CD14-positive monocyte (primary cell): ENCODE results near the gene RABL2A. TPM values are rescaled to one million over a fixed set of nuclear protein-coding genes. Genes with fewer than 3 reads are reported as not detected.

Experiments used
- DNase-seq, 3 donors: peaks; one replicate each; pipeline ENCODE4 v3.0.0-alpha.2; 2011 to 2022
- H2AFZ ChIP-seq: 2 replicates; pipeline ENCODE4 v1.6.0; 2012; ENCODE audit warnings: mild to moderate bottlenecking, low read depth, low read length, inconsistent platforms; ENCODE audit not compliant: insufficient read depth, poor library complexity, severe bottlenecking
- H3K27ac ChIP-seq, 2 donors: 1 replicate in 1 of 2; 2 replicates in 1 of 2; pipeline ENCODE4 v1.5.1; 2012 to 2013; ENCODE audit warnings: low read length in 2 of 2, control low read depth in 1 of 2, inconsistent platforms in 1 of 2, low read depth in 1 of 2, mild to moderate bottlenecking in 1 of 2
- H3K27me3 ChIP-seq, 2 donors: one replicate each; pipeline versions ENCODE4 v1.6.0 to v1.6.1; 2011 to 2013; ENCODE audit warnings: low read length in 2 of 2; ENCODE audit not compliant: control insufficient read depth in 2 of 2, insufficient read depth in 2 of 2
- H3K36me3 ChIP-seq, 2 donors: replicated peaks in 1 of 2; 1 replicate in 1 of 2; 2 replicates in 1 of 2; pipeline versions ENCODE4 v1.5.1 to v1.6.1; 2012 to 2013; ENCODE audit warnings: low read length in 2 of 2, control low read depth in 1 of 2, inconsistent platforms in 1 of 2, mild to moderate bottlenecking in 1 of 2; ENCODE audit not compliant: insufficient read depth in 2 of 2, control insufficient read depth in 1 of 2
- H3K4me1 ChIP-seq, 2 donors: 1 replicate in 1 of 2; 2 replicates in 1 of 2; pipeline versions ENCODE4 v1.5.1 to v1.6.1; 2012 to 2013; ENCODE audit warnings: low read length in 2 of 2, control low read depth in 1 of 2, inconsistent platforms in 1 of 2, mild to moderate bottlenecking in 1 of 2, moderate library complexity in 1 of 2; ENCODE audit not compliant: insufficient read depth in 2 of 2, control insufficient read depth in 1 of 2
- H3K4me2 ChIP-seq: replicated peaks from 2 replicates; pipeline ENCODE3; 2012; ENCODE audit warnings: low read length, moderate library complexity, mild to moderate bottlenecking; ENCODE audit not compliant: poor library complexity, severe bottlenecking; ENCODE audit errors: extremely low read depth
- H3K4me3 ChIP-seq, 3 experiments: fragments of 200-600 bp in 1 of 3; sonication (generic) in 1 of 3; replicated peaks in 1 of 3; 1 replicate in 2 of 3; 2 replicates in 1 of 3; pipeline ENCODE4 v1.5.1; 2011 to 2013; ENCODE audit warnings: low read length in 3 of 3, mild to moderate bottlenecking in 3 of 3, control low read depth in 2 of 3, low read depth in 2 of 3, inconsistent platforms in 1 of 3, moderate library complexity in 1 of 3
- H3K79me2 ChIP-seq: 2 replicates; pipeline ENCODE4 v1.6.0; 2012; ENCODE audit warnings: mild to moderate bottlenecking, control low read depth, inconsistent platforms, low read length, moderate library complexity; ENCODE audit not compliant: insufficient read depth
- H3K9ac ChIP-seq: 2 replicates; pipeline ENCODE4 v1.6.0; 2017; ENCODE audit warnings: low read length, mild to moderate bottlenecking; ENCODE audit not compliant: insufficient read depth, poor library complexity, severe bottlenecking
- H3K9me3 ChIP-seq, 2 donors: replicated peaks in 1 of 2; 1 replicate in 1 of 2; 2 replicates in 1 of 2; pipeline versions ENCODE4 v1.5.1 to v1.6.1; 2012 to 2013; ENCODE audit warnings: low read length in 2 of 2, control low read depth in 1 of 2; ENCODE audit not compliant: control insufficient read depth in 1 of 2, insufficient read depth in 1 of 2
- H4K20me1 ChIP-seq: 2 replicates; pipeline ENCODE4 v1.6.0; 2012; ENCODE audit warnings: mild to moderate bottlenecking, low read length, control low read depth, moderate library complexity; ENCODE audit not compliant: insufficient read depth
- H3K27ac Mint-ChIP-seq, 7 donors: one replicate each; pipeline ENCODE4 v1.8.0; 2020; ENCODE audit warnings: mild to moderate bottlenecking in 7 of 7, mixed read lengths in 7 of 7, moderate library complexity in 6 of 7, inconsistent platforms in 2 of 7
- H3K27me3 Mint-ChIP-seq, 3 donors: one replicate each; pipeline ENCODE4 v1.8.0; 2021 to 2022; ENCODE audit warnings: low read depth in 3 of 3, mild to moderate bottlenecking in 3 of 3, mixed read lengths in 3 of 3, moderate library complexity in 3 of 3, inconsistent platforms in 1 of 3
- H3K36me3 Mint-ChIP-seq, 2 donors: one replicate each; pipeline ENCODE4 v1.8.0; 2020; ENCODE audit warnings: mixed read lengths in 2 of 2, inconsistent platforms in 1 of 2, mild to moderate bottlenecking in 1 of 2
- H3K4me1 Mint-ChIP-seq: one replicate; pipeline ENCODE4 v1.8.0; 2020; ENCODE audit warnings: mild to moderate bottlenecking, mixed read lengths
- H3K4me3 Mint-ChIP-seq, 2 donors: one replicate each; pipeline ENCODE4 v1.8.0; 2020; ENCODE audit warnings: mild to moderate bottlenecking in 2 of 2, mixed read lengths in 2 of 2, moderate library complexity in 1 of 2
- H3K9me3 Mint-ChIP-seq, 7 donors: one replicate each; pipeline ENCODE4 v1.8.0; 2020 to 2022; ENCODE audit warnings: mixed read lengths in 7 of 7, mild to moderate bottlenecking in 6 of 7, moderate library complexity in 6 of 7, inconsistent platforms in 2 of 7
- CTCF ChIP-seq: fragments of 200-600 bp; IDR thresholded peaks from one replicate; pipeline ENCODE4 v1.8.0; 2022; ENCODE audit warnings: antibody characterized with exemption, mild to moderate bottlenecking
- WGBS: methylation state at CpG from one replicate; pipeline ENCODE4 v1.1.5; 2013; ENCODE audit warnings: missing lambda C conversion rate; ENCODE audit not compliant: insufficient coverage; 5-methylcytosine and 5-hydroxymethylcytosine counted together
- intact Hi-C, 2 donors: fragments of 100-400 bp; cut with micrococcal nuclease; formaldehyde crosslinking; loops; one replicate each; pipeline versions ENCODE4 v1.15.0 to v1.15.1; 2023
- polyA plus RNA-seq, 3 donors: library from polyadenylated mRNA; depleted of rRNA in 1 of 3; unstranded in 2 of 3; stranded (reverse) in 1 of 3; fragments of 300-500 nt in 2 of 3; fragments of >200 nt in 1 of 3; fragmentation: Illumina TruSeq in 2 of 3; gene quantifications; 1 replicate in 2 of 3; 2 replicates in 1 of 3; pipeline ENCODE4 v1.2.3, GENCODE V29; 2012 to 2021

Gene RABL2A
- polyA plus RNA-seq, 3 donors = 4.3 to 15.6 (median 5.1) TPM

- H3K9ac ChIP-seq = no peak overlapping the region
- 100% methylated on average over 1 of the region's 4 CpGs for WGBS
- no peaks in the 10 kb centered on the region for H3K79me2 ChIP-seq
- H3K36me3 ChIP-seq = no peaks in the 10 kb centered on the region
- H3K9me3 ChIP-seq = no peaks in the 10 kb centered on the region
- peaks cover 0 to 1% (median 0%) of the 10 kb centered on the region in 3 donors for H3K27me3 Mint-ChIP-seq
- H3K4me3 Mint-ChIP-seq = no peak overlapping the region
- intact Hi-C loops = no loop called here
- H4K20me1 ChIP-seq = no peaks in the 10 kb centered on the region
- H3K27me3 ChIP-seq = no peaks in the 10 kb centered on the region
- H3K4me2 ChIP-seq = no peak overlapping the region
- H3K27ac Mint-ChIP-seq = no peak overlapping the region
- DNase-seq = no peak
- no peaks in the 10 kb centered on the region for H3K36me3 Mint-ChIP-seq
- no peak for TF ChIP-seq CTCF
- no peak overlapping the region for H3K4me3 ChIP-seq
- H3K4me1 Mint-ChIP-seq = peaks cover 8% of the 10 kb centered on the region
- no peaks in the 10 kb centered on the region for H3K4me1 ChIP-seq
- no peak overlapping the region for H3K27ac ChIP-seq
- peaks cover 0 to 5% (median 0%) of the 10 kb centered on the region in 7 donors for H3K9me3 Mint-ChIP-seq
- no peak overlapping the region for H2AFZ ChIP-seq
Measured at GRCh38 chr2:113676623-113677266, 49.7 kb downstream of the RABL2A start.

- no peak overlapping the region for H3K4me3 Mint-ChIP-seq
Measured at GRCh38 chr2:113677330-113677729, 50.3 kb downstream of the RABL2A start.

More at GRCh38 chr2:113677330-113677729, 50.3 kb downstream of the RABL2A start:
- Mint-ChIP-seq H3K27ac (no peak overlapping the region), H3K4me1 (peaks cover 4% of the 10 kb centered on the region), H3K27me3 (peaks cover 0 to 1% (median 0%) of the 10 kb centered on the region in 3 donors), H3K9me3 (peaks cover 0 to 6% (median 0%) of the 10 kb centered on the region in 7 donors), H3K36me3 (no peaks in the 10 kb centered on the region)
- Histone ChIP-seq H3K79me2 (no peaks in the 10 kb centered on the region), H3K9me3 (no peaks in the 10 kb centered on the region), H3K36me3 (no peaks in the 10 kb centered on the region), H3K4me2 (no peak overlapping the region), H4K20me1 (no peaks in the 10 kb centered on the region), H3K9ac (no peak overlapping the region), H3K27ac (no peak overlapping the region), H3K4me3 (no peak overlapping the region), H3K4me1 (no peaks in the 10 kb centered on the region), H3K27me3 (no peaks in the 10 kb centered on the region), H2AFZ (no peak overlapping the region)
- WGBS = 93% methylated on average over 2 of the region's 2 CpGs
- TF ChIP-seq CTCF = no peak
- no peak for DNase-seq
- intact Hi-C loops = no loop called here
